ENCODE results near the gene ZNF266. TPM values are rescaled to one million over a fixed set of nuclear protein-coding genes. Genes with fewer than 3 reads are reported as not detected.

The ZNF266 gene
- total and polyA plus RNA-seq, 2 of the 8 experiments (the other 6 are each of a cell fraction or from before 2014, with no cell fraction given): 6.6 to 15.3 TPM

DNA sequence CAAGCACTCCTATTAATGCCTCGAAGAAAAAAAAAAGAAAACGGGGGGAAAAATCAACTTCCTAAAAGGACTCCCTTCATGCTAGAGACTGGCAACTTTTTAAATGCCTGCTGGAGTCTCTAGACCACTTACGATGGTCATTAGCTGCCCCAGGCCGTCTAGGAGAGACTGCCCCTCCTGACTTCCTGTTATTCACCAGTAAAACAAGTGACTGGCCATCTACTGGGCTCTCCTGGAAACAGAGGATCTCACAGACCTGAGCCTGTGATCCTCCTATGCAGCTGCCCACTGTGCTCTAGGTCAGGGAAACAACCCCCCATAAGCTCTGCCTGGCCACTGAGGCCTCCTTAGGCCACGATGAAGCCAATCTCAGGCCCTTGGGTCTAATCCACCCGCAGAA, 7.4 kb downstream of the ZNF266 start (continued):
- TF ChIP-seq HDAC2 (IDR thresholded peaks at IDR 0.05; ENCODE audit: borderline replicate concordance in 1 of 2, low read depth in 2 of 2, low read length in 2 of 2) (no peak), EZH2 (IDR thresholded peaks at IDR 0.05; ENCODE audit: low read depth, low read length, severe bottlenecking) (no peak), TAF7 (optimal IDR thresholded peaks at IDR 0.05; ENCODE audit: borderline replicate concordance, low read depth, low read length) (no peak)
